ENCODE results near the gene STAG3.
"Not testable (repeated sequence)": the region's sequence is repeated elsewhere in the genome, so short reads cannot be mapped to it uniquely, and the experiment has no call there.

GRCh38 chr7:100239975-100240374 lies 62.3 kb downstream of the STAG3 start:
- TF ChIP-seq CTCF (IDR thresholded peaks at IDR 0.05); POLR2A (IDR thresholded peaks at IDR 0.05; ENCODE audit: low read depth); EP300 (IDR thresholded peaks at IDR 0.05); POLR2AphosphoS5 (IDR thresholded peaks at IDR 0.05): not testable (repeated sequence)
